HG03575 (cell line): ENCODE results near the gene ATXN1.
"Not testable (repeated sequence)": the region's sequence is repeated elsewhere in the genome, so short reads cannot be mapped to it uniquely, and the experiment has no call there.

Experiments
- ATAC-seq: cut with Tn5 transposase; IDR thresholded peaks from one replicate; pipeline ENCODE4 v1.9.1; 2021; ENCODE audit not compliant: unreplicated experiment, insufficient number of reproducible peaks, low FRiP score; ENCODE audit errors: extremely low read depth

ATXN1 gene

GRCh38 chr6:16784957-16785356, 23.7 kb upstream of the ATXN1 start:
- ATAC-seq: not testable (repeated sequence)

GRCh38 chr6:16783952-16784565, 22.8 kb upstream of the ATXN1 start:
- no peak for ATAC-seq

GRCh38 chr6:16783509-16783908, 22.2 kb upstream of the ATXN1 start:
- no peak for ATAC-seq

GRCh38 chr6:16782278-16782677, 21.0 kb upstream of the ATXN1 start:
- no peak for ATAC-seq

- no peak for ATAC-seq
These were observed 20.3 kb upstream of the ATXN1 start for GRCh38 chr6:16781348-16782169.

GRCh38 chr6:16778521-16778920, 17.3 kb upstream of the ATXN1 start:
- no peak for ATAC-seq

- ATAC-seq: no peak
These were observed 16.5 kb upstream of the ATXN1 start for GRCh38 chr6:16777794-16778193.

DNA sequence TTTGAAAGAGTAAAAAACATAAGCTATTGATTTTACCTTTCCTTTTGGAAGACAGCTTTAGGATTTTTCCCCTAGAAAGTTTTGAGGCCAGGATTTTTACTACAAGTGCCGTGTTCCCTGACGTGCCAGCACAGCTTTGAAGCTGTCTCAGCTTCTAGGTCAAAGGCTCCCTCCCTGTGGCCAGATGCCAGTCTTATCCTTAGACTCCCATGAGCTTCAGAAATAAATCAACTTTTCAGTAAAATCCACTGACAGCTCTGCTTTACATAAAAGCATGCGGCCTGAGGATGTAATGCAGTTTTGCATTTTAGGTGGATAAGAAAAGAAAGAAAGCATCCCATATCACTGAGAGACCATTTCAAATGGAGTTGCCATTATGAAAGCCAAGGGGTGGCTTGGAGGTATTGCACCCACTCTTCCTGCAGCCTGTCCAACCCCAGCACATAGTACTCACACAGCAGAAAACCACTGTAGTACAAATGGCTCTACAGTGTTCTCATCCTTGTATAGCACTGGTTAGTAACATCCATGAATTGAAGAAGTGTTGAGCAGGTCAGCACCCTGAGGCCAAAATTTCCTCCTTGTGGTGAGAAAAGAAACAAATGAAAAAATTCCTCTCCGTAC, 15.2 kb upstream of the ATXN1 start:
- ATAC-seq: no peak

DNA sequence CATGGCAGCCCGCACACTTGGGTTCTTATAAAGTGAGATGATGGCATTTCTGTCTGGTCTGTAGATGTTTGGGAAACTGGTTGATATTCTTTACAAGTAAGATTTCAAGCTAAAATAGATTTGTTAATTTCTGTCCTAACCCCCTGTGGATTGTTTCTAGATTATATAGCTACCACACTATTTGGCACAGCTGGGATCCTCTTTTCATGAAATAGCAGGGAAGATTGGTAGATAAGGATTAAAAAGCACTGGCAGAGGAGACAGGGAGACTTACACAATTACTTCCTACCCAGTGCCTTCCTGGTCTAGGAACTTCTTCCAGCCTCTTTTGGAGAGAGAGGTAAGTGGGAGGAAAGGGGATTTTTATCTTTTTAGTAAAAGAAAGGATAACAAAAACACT, 13.2 kb upstream of the ATXN1 start:
- ATAC-seq: no peak

DNA sequence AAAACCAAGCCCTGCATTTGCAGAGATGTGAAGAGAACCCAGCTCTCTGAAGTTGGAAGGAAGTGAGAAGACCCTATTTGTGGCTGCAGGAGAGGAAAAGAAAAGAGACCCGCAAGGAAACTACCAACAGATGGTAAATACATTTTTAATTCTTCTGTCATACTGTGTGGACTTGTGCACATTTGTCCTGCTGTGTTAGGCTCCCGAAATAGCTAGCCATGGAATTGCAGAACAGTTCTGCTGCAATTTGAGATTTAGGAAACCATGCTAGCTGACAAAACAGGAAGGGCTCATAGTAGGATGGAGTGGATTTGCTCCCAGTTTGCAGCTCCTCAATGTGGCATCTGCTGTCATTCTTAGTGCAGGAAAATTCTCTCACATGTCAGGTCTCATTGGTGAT, 12.1 kb upstream of the ATXN1 start:
- no peak for ATAC-seq

DNA sequence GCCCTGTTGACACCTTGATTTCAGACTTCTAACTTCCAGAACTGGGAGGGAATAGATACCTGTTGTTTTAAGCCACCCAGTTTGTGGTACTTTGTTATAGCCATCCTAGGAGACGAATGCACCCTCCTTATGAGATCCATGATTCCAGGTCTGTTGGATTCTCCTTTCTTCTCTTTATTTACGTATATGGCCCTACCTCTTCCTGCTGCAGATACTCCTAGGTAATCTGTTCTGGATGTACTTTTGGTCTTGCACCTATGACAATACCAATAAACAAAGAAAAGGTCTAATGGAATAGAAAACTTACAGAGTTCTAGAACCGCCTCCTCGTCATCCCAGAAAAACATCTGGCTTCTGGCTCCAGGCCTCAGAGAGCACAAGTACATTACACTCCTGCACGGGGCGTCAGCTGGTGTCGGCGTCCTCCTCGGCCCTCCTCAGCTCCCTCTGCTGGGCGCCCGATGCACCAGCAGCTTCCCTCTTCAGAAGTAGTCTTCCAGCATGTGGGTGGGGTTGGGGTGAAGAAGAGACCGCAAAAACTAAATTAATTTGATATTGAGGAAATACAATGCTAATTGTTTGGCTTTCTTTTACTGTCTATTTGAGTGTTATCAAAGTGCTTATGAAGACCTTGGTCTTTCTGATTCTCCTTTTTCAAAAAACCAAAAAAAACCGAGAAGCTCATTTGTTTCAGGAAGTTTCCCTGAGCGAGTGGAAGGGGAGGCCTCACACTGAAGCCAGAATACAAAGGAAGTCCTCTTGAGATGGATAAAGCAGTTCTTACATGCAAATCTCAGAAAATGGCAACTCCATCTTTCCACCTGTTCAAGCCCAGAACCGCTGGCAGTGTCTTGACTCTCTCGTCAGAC, 9.7 kb upstream of the ATXN1 start:
- ATAC-seq: no peak

DNA sequence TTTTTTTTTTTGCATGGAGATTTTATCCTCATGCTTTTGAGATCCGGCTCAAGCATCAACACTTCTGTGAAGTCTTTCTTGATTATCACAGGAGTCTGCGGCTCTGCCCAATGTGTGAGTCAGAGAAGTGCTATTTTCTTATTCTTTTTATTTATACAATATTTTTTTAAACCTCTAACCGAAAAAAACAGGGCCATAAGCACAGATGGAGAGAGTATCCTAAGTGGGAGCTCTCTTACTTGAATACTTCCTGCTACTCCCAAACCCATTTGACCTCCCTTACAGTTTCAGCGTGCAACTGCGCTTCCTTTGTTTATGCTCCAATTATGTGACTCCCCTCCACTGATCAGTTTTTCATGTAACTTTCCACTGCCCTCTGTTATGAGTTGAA, 8.7 kb upstream of the ATXN1 start:
- ATAC-seq: no peak

GRCh38 chr6:16769131-16769985, 8.1 kb upstream of the ATXN1 start:
- no peak for ATAC-seq

DNA sequence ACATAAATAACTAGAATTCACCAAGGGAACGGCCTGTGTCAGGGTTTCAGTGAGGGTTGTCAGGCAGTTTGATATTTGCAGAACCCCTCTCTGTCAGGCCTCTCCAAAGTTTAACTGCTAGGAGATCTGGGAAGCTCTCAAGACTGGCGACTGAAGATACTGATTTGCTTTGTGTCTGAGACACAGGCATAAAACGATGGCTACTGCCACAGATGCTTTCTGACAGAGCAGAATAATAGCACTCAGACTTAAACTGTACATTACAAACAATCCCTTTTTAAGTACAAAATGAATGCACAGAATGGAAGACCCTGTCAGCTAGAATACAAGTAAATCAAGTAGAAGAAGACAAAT, 7.2 kb upstream of the ATXN1 start:
- ATAC-seq: no peak

- ATAC-seq: no peak
These were observed 6.7 kb upstream of the ATXN1 start for GRCh38 chr6:16767765-16768476.

- ATAC-seq: no peak
These were observed 5.8 kb upstream of the ATXN1 start for GRCh38 chr6:16766836-16767745.

DNA sequence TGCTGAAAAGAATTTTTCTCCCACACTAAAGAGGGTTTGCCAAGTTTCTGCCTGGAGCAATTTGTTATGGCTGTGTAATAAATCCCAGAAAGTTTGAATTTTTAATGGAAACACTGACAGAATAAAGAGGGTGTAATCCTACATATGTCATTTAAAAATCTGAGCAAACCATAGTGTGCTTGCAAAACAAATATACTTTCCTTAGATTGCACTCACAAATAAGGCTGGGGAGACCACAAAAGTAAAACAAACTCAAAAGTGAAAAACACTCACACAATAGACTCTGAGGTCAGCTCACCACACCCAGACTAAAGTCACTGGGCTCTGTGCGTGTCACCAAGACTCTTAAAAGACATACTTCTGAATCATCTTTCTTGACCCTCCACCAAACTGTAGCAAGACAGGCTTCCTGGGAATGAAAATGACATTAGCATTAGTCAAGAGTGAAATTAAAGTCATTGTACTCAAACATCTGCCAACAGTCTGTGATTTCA, 4.8 kb upstream of the ATXN1 start:
- no peak for ATAC-seq
